ENCODE results near the gene TMEM38B.

TMEM38B gene

GRCh38 chr9:105694190-105694847 is at the start of gene TMEM38B:
Gene TMEM38B (plus strand): TSS chr9:105694541. CDS start chr9:105694661, 120 bp downstream.
- peak; percentile 84 for DNase-seq

GRCh38 chr9:105646879-105647594 is 47.3 kb upstream of the TMEM38B start:
- DNase-seq = no peak

- DNase-seq = no peak
These were observed 46.6 kb upstream of the TMEM38B start for GRCh38 chr9:105647595-105648349.

- no peak for DNase-seq
These were observed 42.5 kb upstream of the TMEM38B start for GRCh38 chr9:105651806-105652205.

GRCh38 chr9:105656131-105656921 is 38.0 kb upstream of the TMEM38B start:
- peak; percentile 9 for DNase-seq

GRCh38 chr9:105658351-105658750 is 36.0 kb upstream of the TMEM38B start:
- no peak for DNase-seq

GRCh38 chr9:105661011-105661410 is 33.3 kb upstream of the TMEM38B start:
- DNase-seq = no peak

- no peak for DNase-seq
These were observed 31.9 kb upstream of the TMEM38B start, which contains the start of gene TAL2 for GRCh38 chr9:105662184-105663104. Gene TAL2 (plus strand): TSS chr9:105662457. CDS start chr9:105662497, 40 bp downstream.

- DNase-seq = no peak
These were observed 30.4 kb upstream of the TMEM38B start for GRCh38 chr9:105663914-105664313.

GRCh38 chr9:105667867-105668266 is 26.5 kb upstream of the TMEM38B start:
- no peak for DNase-seq

- DNase-seq = no peak
These were observed 24.0 kb upstream of the TMEM38B start for GRCh38 chr9:105670315-105670714.

GRCh38 chr9:105670775-105671174 is 23.6 kb upstream of the TMEM38B start:
- no peak for DNase-seq

GRCh38 chr9:105672711-105673234 is 21.6 kb upstream of the TMEM38B start:
- DNase-seq = no peak

- DNase-seq = no peak
These were observed 20.4 kb upstream of the TMEM38B start for GRCh38 chr9:105673850-105674387.

GRCh38 chr9:105676351-105676923 is 17.9 kb upstream of the TMEM38B start:
- no peak for DNase-seq

- DNase-seq = no peak
These were observed 16.2 kb upstream of the TMEM38B start for GRCh38 chr9:105678163-105678562.

- DNase-seq = no peak
These were observed 15.6 kb upstream of the TMEM38B start for GRCh38 chr9:105678781-105679180.

- no peak for DNase-seq
These were observed 14.9 kb upstream of the TMEM38B start for GRCh38 chr9:105679257-105680022.

GRCh38 chr9:105681313-105681712 is 13.0 kb upstream of the TMEM38B start:
- no peak for DNase-seq

- no peak for DNase-seq
These were observed 12.6 kb upstream of the TMEM38B start for GRCh38 chr9:105681724-105682123.

All from activated CD4-positive, alpha-beta T cell treated with anti-CD3 and anti-CD28 coated beads, Interleukin-2, Interleukin-6, amounts not matched to agents 100 ng/mL and 50 ng/mL, durations not matched to agents 16 hours and 8 hours (primary cell).